ENCODE results near the gene DNAH6.
A peak's percentile ranks its signal among the peaks of the same experiment; 100 is the strongest.

DNAH6 gene

GRCh38 chr2:84653302-84653701, 137.0 kb downstream of the DNAH6 start:
- TF ChIP-seq POU2F2 (IDR thresholded peaks at IDR 0.05; ENCODE audit: low read depth, low read length) (no peak), TAF1 (IDR thresholded peaks at IDR 0.05; ENCODE audit: low read depth, low read length) (no peak), POLR2AphosphoS5 (IDR thresholded peaks at IDR 0.05; ENCODE audit: low read depth, low read length) (no peak), PAX5 (IDR thresholded peaks at IDR 0.05; ENCODE audit: insufficient read depth, low read length, severe bottlenecking) (no peak), SPI1 (IDR thresholded peaks at IDR 0.05; ENCODE audit: low read depth, low read length) (no peak), POLR2A (IDR thresholded peaks at IDR 0.05; ENCODE audit: low read depth, low read length) (no peak)
- DNase-seq (ENCODE audit: insufficient read length, low spot score): no peak
- FAIRE-seq: no peak

DNA sequence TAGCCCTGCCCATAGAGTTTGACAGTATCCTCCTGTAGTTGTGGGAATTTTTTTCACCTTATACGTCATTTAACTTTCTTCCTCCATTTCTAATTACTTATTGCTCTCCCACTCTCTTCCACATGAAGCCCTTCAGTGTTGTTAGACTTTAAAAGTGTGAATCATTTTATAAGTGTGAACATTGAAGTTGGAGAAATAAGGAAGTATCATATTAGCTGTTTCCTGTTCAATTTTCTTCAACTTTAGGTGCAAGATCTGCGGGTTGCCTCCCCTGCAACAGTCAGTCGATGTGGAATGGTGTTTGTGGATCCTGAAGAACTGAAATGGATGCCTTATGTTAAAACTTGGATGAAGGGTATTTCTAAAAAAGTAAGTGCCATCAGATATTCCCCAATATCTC, 138.1 kb downstream of the DNAH6 start:
- FAIRE-seq (no peak), DNase-seq (ENCODE audit: insufficient read length, low spot score) (no peak)
- TF ChIP-seq POU2F2 (IDR thresholded peaks at IDR 0.05; ENCODE audit: low read depth, low read length) (no peak), TAF1 (IDR thresholded peaks at IDR 0.05; ENCODE audit: low read depth, low read length) (no peak), SPI1 (IDR thresholded peaks at IDR 0.05; ENCODE audit: low read depth, low read length) (no peak), PAX5 (IDR thresholded peaks at IDR 0.05; ENCODE audit: insufficient read depth, low read length, severe bottlenecking) (no peak), POLR2A (IDR thresholded peaks at IDR 0.05; ENCODE audit: low read depth, low read length) (no peak), POLR2AphosphoS5 (IDR thresholded peaks at IDR 0.05; ENCODE audit: low read depth, low read length) (no peak)

- no peak for TF ChIP-seq POLR2AphosphoS5 (IDR thresholded peaks at IDR 0.05; ENCODE audit: low read depth, low read length)
- DNase-seq (ENCODE audit: insufficient read length, low spot score): no peak
Measured at GRCh38 chr2:84669122-84669521, 152.8 kb downstream of the DNAH6 start.

GRCh38 chr2:84674099-84674498, 157.8 kb downstream of the DNAH6 start:
- FAIRE-seq: no peak
- DNase-seq (ENCODE audit: insufficient read length, low spot score): no peak
- TF ChIP-seq POLR2AphosphoS5 (IDR thresholded peaks at IDR 0.05; ENCODE audit: low read depth, low read length): no peak
- TF ChIP-seq PAX5 (IDR thresholded peaks at IDR 0.05; ENCODE audit: insufficient read depth, low read length, severe bottlenecking): no peak
- TF ChIP-seq POU2F2 (IDR thresholded peaks at IDR 0.05; ENCODE audit: low read depth, low read length): no peak
- no peak for TF ChIP-seq TAF1 (IDR thresholded peaks at IDR 0.05; ENCODE audit: low read depth, low read length)
- no peak for TF ChIP-seq POLR2A (IDR thresholded peaks at IDR 0.05; ENCODE audit: low read depth, low read length)
- TF ChIP-seq SPI1 (IDR thresholded peaks at IDR 0.05; ENCODE audit: low read depth, low read length): no peak

More at GRCh38 chr2:84669122-84669521, 152.8 kb downstream of the DNAH6 start:
- no peak for FAIRE-seq

DNA sequence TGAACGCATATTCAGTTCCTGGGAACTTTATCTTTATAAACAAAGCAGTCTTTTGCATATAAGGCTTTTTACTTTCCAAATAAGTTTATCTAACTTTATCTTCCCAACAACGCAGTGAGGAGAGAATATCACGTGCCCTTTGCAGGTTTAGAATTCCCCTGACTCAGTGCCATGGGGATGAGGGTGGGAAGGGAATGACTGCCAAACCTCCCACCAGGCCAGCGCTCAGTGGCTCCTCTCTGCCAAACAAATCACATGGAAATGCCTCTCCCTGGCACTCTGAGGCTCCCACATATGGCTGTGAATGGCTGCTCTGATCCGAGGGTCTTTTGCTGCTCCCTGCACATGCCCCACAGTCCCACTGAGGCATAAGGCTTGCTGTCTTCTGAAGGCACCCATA, 158.3 kb downstream of the DNAH6 start:
- TF ChIP-seq POLR2AphosphoS5 (IDR thresholded peaks at IDR 0.05; ENCODE audit: low read depth, low read length): no peak
- no peak for TF ChIP-seq POU2F2 (IDR thresholded peaks at IDR 0.05; ENCODE audit: low read depth, low read length)
- TF ChIP-seq TAF1 (IDR thresholded peaks at IDR 0.05; ENCODE audit: low read depth, low read length): no peak
- no peak for TF ChIP-seq POLR2A (IDR thresholded peaks at IDR 0.05; ENCODE audit: low read depth, low read length)
- no peak for TF ChIP-seq PAX5 (IDR thresholded peaks at IDR 0.05; ENCODE audit: insufficient read depth, low read length, severe bottlenecking)
- no peak for TF ChIP-seq SPI1 (IDR thresholded peaks at IDR 0.05; ENCODE audit: low read depth, low read length)
- FAIRE-seq (no peak), DNase-seq (ENCODE audit: insufficient read length, low spot score) (no peak)

GRCh38 chr2:84676295-84676694, 160.0 kb downstream of the DNAH6 start:
- TF ChIP-seq POLR2A (IDR thresholded peaks at IDR 0.05; ENCODE audit: low read depth, low read length): no peak
- no peak for TF ChIP-seq TAF1 (IDR thresholded peaks at IDR 0.05; ENCODE audit: low read depth, low read length)
- no peak for TF ChIP-seq PAX5 (IDR thresholded peaks at IDR 0.05; ENCODE audit: insufficient read depth, low read length, severe bottlenecking)
- TF ChIP-seq POU2F2 (IDR thresholded peaks at IDR 0.05; ENCODE audit: low read depth, low read length): no peak
- no peak for TF ChIP-seq SPI1 (IDR thresholded peaks at IDR 0.05; ENCODE audit: low read depth, low read length)

GRCh38 chr2:84678214-84678613, 161.9 kb downstream of the DNAH6 start:
- TF ChIP-seq PAX5 (IDR thresholded peaks at IDR 0.05; ENCODE audit: insufficient read depth, low read length, severe bottlenecking): no peak
- no peak for TF ChIP-seq TAF1 (IDR thresholded peaks at IDR 0.05; ENCODE audit: low read depth, low read length)
- no peak for TF ChIP-seq POLR2AphosphoS5 (IDR thresholded peaks at IDR 0.05; ENCODE audit: low read depth, low read length)
- TF ChIP-seq POU2F2 (IDR thresholded peaks at IDR 0.05; ENCODE audit: low read depth, low read length): no peak
- TF ChIP-seq POLR2A (IDR thresholded peaks at IDR 0.05; ENCODE audit: low read depth, low read length): no peak
- TF ChIP-seq SPI1 (IDR thresholded peaks at IDR 0.05; ENCODE audit: low read depth, low read length): no peak
- DNase-seq (ENCODE audit: insufficient read length, low spot score) (no peak), FAIRE-seq (no peak)

More at GRCh38 chr2:84676295-84676694, 160.0 kb downstream of the DNAH6 start:
- DNase-seq (ENCODE audit: insufficient read length, low spot score) (no peak), FAIRE-seq (no peak)

- no peak for TF ChIP-seq TAF1 (IDR thresholded peaks at IDR 0.05; ENCODE audit: low read depth, low read length)
- TF ChIP-seq SPI1 (IDR thresholded peaks at IDR 0.05; ENCODE audit: low read depth, low read length): 0 out of 2 replicates have a peak, but pooled peaks have one; percentile 17
- DNase-seq (ENCODE audit: insufficient read length, low spot score) (no peak), FAIRE-seq (no peak)
Measured at GRCh38 chr2:84686783-84687476, 170.6 kb downstream of the DNAH6 start.

DNA sequence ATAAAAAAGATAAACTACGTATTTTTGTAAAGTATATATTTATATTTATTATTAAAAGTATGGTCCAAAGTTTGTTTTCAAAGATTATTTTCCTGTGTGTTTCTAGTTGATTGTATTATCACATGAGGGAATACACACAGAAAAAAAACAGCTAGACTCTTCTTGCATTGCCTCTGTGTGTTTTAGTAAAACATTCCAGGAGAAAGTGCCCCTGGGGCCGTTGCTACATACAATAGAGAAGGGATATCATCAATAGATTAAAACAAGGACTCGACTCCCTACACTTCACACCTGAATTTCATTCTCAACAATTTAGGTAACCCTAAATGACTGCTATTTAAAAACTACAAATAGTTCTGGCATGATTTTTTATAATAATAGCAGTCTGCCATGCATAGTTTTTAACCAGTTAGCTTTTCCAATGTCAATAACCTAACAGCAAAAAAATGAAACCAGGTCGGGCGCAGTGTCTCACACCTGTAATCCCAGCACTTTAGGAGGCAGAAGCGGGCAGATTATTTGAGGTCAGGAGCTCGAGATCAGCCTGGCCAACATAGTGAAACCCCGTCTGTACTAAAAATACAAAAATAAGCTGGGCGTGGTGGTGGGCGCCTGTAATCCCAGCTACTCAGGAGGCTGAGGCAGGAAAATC, 171.3 kb downstream of the DNAH6 start:
- TF ChIP-seq POLR2AphosphoS5 (IDR thresholded peaks at IDR 0.05; ENCODE audit: low read depth, low read length) (no peak), SPI1 (IDR thresholded peaks at IDR 0.05; ENCODE audit: low read depth, low read length) (no peak), TAF1 (IDR thresholded peaks at IDR 0.05; ENCODE audit: low read depth, low read length) (no peak), PAX5 (IDR thresholded peaks at IDR 0.05; ENCODE audit: insufficient read depth, low read length, severe bottlenecking) (no peak), POU2F2 (IDR thresholded peaks at IDR 0.05; ENCODE audit: low read depth, low read length) (no peak), POLR2A (IDR thresholded peaks at IDR 0.05; ENCODE audit: low read depth, low read length) (no peak)
- FAIRE-seq (no peak), DNase-seq (ENCODE audit: insufficient read length, low spot score) (no peak)

GRCh38 chr2:84690225-84690624, 173.9 kb downstream of the DNAH6 start:
- TF ChIP-seq TAF1 (IDR thresholded peaks at IDR 0.05; ENCODE audit: low read depth, low read length): no peak
- no peak for TF ChIP-seq POU2F2 (IDR thresholded peaks at IDR 0.05; ENCODE audit: low read depth, low read length)
- no peak for TF ChIP-seq SPI1 (IDR thresholded peaks at IDR 0.05; ENCODE audit: low read depth, low read length)
- TF ChIP-seq PAX5 (IDR thresholded peaks at IDR 0.05; ENCODE audit: insufficient read depth, low read length, severe bottlenecking): no peak
- TF ChIP-seq POLR2A (IDR thresholded peaks at IDR 0.05; ENCODE audit: low read depth, low read length): no peak
- TF ChIP-seq POLR2AphosphoS5 (IDR thresholded peaks at IDR 0.05; ENCODE audit: low read depth, low read length): no peak
- no peak for FAIRE-seq
- no peak for DNase-seq (ENCODE audit: insufficient read length, low spot score)
